Epidermal melanocyte (primary cell): ENCODE data around the gene HES5.

Experiments
- DNase-seq: peaks from one replicate; pipeline ENCODE4 v3.0.0; 2011; ENCODE audit warnings: low spot score; ENCODE audit not compliant: insufficient read length

Gene HES5

DNA sequence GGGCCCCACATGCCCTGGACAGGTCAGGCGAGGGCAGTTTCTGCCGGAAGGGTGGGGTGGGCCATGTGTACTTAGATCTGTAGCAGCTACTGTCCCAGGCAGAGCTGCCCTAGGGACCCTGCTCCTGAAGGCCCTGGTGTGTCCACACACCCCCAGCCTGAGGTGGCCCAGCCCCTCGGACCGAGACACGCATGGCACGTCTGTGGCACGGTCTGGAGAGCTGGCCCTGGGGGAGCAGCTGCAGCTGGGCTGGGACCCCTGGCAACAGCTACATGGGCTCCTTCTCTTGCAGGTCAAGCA is 28.3 kb downstream of the HES5 start:
- no peak for DNase-seq

- no peak for DNase-seq
These were observed 28.8 kb downstream of the HES5 start for GRCh38 chr1:2501041-2501819.

GRCh38 chr1:2499986-2500596 is 30.0 kb downstream of the HES5 start:
- no peak for DNase-seq

- DNase-seq = no peak
These were observed 30.8 kb downstream of the HES5 start for GRCh38 chr1:2499260-2499659.

DNA sequence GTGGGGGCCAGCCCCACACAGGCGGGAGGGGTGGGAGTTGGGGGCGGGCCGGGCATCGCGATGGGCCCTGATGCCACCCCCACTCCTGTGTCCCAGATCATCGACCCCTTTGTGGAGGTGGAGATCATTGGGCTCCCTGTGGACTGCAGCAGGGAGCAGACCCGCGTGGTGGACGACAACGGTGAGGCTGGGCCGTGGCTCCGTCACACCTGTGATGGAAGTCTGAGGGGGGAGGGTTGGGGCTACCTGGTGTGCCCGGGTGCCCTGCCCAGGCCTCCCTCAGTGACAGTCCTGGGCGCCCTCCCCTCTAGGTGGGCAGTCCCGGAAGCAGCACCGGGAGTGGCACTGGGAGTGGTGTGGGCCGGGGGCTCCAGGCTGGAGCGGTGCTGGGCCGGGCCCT is 31.4 kb downstream of the HES5 start:
- DNase-seq = no peak

GRCh38 chr1:2497891-2498290 is 32.2 kb downstream of the HES5 start:
- DNase-seq = no peak

DNA sequence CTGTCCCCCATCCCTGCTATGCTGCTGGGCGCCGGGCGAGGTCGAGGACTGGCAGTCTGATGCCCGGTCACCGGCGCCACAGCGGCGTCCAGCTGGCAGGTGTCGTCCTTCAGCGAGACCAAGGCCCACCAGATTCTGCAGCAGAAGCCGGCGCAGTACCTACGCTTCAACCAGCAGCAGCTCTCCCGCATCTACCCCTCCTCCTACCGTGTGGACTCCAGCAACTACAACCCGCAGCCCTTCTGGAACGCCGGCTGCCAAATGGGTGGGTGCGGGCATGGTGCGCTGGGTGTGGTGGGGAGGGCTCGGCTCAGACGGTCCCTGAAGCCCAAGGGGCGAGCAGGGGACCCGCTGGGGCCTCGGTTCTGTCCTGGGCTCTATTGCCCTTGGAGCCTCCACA is 33.3 kb downstream of the HES5 start:
- DNase-seq = no peak

GRCh38 chr1:2496087-2496622 is 33.9 kb downstream of the HES5 start:
- no peak for DNase-seq

- DNase-seq = no peak
These were observed 34.5 kb downstream of the HES5 start for GRCh38 chr1:2495546-2495945.

GRCh38 chr1:2495026-2495425 is 35.0 kb downstream of the HES5 start:
- DNase-seq = no peak

DNA sequence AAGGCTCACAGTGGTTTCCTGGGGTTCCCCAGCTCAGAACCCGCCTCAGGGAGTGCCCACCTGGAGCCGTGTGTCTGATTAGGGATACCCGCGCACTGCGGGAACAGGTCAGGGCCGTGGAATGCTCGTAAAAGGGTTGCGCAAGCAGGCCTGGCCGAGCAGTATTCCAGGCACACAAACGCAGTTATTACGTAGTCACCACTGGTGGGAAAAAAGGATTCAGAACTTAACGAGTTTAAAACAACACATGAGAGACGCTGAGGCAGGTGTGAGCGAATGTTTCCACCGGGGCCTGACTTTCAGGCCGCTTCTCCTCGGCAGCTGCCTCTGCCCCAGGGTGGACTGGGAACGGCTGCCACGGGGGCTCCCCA is 35.8 kb downstream of the HES5 start:
- no peak for DNase-seq

DNA sequence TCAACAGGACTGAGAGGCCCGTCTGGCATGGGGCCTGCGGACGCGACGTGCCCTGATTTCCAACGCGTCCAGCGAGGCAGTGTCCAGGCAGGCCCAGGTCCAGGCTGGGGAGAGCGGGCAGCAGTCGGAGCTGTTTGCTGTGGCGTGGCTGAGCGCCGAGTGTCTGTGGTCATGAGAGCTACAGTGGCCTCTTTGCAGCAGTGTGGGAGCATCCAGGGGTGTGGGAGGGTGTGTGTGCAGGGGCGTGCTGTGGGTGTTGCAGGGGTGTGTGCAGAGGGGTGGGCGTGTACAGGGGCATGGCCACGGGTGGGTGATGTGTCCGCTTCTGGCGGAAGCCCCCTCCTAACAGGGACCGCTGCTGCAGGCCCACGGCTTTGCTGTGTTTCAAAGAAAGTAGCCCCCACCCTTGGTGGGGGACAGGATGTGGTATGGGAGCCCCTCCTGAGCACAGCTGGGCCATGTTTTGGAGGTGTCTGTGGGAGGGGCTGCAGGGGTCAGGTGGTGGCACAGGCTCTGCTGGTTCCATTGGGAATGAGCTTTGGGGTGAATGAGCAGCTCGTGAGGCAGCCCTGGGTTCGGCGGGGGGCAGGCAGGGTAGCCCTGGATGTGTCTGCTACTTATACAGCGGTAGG is 36.3 kb downstream of the HES5 start:
- no peak for DNase-seq

DNA sequence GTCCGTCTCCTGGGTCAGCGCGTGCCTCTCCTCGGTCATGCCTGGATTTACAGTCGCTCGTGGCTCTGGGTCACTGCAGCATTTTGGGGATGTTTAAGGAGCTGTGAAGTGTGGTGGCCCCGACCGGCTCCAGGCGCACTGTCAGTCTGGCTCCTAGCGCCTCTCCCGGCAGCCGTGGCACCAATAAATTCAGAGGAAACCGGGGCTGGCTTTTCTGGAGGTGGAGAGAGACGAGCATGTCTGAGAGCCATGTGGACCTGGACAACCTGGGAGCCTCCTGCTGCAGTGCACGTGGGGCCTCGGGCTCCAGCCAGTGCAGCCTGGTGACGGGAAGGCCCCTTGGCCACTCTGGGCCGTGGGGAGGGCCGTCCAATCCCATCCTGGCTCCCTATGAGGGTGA is 36.8 kb downstream of the HES5 start:
- DNase-seq = no peak

GRCh38 chr1:2492091-2492490 is 38.0 kb downstream of the HES5 start:
- no peak for DNase-seq

DNA sequence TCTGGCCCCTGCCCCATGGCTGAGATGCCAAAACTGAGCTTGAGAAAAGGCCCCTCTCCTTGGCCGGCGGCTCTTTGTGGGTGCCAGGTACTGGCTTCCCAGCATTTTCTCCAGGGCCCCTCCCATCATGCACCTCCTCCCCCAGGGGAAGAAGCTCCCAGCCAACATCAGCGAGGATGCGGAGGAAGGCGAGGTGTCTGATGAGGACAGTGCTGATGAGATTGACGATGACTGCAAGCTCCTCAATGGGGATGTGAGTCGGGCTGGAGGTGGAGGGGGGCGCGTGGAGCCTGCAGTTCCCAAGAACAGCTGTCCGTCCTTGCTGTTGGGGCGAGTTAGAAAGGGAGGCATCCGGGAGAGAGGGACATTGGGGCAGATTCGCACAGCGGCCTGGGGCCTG is 40.4 kb downstream of the HES5 start:
- DNase-seq = no peak

- no peak for DNase-seq
These were observed 41.4 kb downstream of the HES5 start for GRCh38 chr1:2488688-2489087.

DNA sequence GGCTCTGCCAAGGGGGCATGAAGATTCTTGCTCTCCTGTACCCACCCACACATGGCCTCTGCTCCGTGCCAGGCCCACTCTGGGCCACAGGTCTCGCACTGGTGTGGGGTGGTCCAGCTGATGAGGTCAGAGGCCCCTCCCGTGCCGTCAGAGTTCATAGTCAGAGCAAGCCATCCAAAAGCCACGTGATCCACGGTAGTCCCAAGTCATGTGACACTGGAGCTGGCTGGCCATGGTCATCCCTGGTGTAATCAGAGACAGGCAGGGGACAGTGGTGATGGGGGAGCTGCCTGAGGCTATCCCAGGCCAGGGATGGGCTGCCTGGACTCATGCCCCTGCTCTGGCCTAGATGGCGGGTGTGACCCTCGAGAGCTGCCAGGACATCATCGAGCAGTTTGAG is 43.5 kb downstream of the HES5 start:
- no peak for DNase-seq

- DNase-seq = no peak
These were observed 44.0 kb downstream of the HES5 start for GRCh38 chr1:2486041-2486440.

GRCh38 chr1:2483970-2484369 is 46.1 kb downstream of the HES5 start:
- no peak for DNase-seq

DNA sequence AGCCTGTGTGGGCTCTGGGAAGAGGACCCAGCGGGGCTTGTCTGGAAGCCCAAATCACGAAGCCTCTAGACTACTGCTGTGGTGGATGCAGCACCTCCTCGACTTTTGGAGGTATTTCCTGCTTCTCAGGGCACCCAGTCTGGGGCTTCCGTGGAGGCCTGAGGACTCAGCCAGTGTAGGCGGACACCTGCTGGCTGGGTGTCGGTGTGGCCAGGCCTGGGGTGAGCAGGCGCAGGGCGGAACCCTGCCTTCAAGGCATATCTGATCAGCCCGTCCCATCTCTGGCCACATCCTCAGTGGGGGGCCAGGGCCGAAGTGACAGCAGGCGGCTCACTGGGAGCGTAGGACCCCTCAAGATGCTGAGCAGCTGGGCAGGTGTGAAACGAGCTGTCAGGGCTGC is 47.0 kb downstream of the HES5 start:
- no peak for DNase-seq

- no peak for DNase-seq
These were observed 47.5 kb downstream of the HES5 start for GRCh38 chr1:2482588-2482987.

DNA sequence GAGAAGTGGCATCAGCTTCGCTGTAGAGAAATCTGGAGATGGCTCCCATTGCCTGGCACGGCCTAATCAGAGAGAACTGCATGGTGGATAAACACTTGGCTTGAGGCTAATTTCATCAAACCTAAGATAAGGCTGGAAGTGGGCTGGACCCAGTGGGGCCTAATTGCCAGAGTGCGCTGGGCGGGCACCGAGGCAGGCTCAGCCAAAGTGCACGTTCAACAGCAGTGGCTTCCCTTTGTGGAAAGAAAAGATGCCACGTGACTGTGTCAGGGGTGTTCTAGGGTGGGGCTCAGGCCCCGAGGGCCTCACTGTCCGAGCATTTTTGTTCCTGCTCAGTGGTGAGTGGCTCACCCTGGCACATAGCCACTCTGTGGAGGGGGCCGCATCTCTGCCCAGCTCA is 48.2 kb downstream of the HES5 start:
- DNase-seq = no peak

GRCh38 chr1:2480986-2481364 is 49.1 kb downstream of the HES5 start:
- no peak for DNase-seq
